Activated CD8-positive, alpha-beta memory T cell treated with anti-CD3 and anti-CD28 coated beads for 24 hours (primary cell): ENCODE results near the gene ASGR2.
"Not testable (repeated sequence)": the region's sequence is repeated elsewhere in the genome, so short reads cannot be mapped to it uniquely, and the experiment has no call there.

Source experiments
- DNase-seq: peaks from one replicate; pipeline ENCODE4 v3.0.0-alpha.2; 2020

The ASGR2 gene

DNA sequence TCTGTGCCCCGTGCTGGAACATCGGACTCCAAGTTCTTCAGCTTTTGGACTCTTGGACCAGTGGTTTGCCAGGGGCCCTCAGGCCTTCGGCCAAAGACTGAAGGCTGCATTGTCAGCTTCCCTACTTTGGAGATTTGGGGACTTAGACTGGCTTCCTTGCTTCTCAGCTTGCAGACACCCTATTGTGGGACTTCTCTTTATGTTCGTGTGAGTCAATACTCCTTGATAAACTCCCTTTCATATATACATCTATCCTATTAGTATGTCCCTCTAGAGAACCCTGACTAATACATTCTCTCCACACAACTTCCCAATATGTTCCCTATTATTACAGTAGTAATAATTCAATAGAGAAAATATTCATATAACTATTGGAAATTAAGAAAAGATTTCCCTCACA is 9.2 kb upstream of the ASGR2 start:
- no peak for DNase-seq

DNA sequence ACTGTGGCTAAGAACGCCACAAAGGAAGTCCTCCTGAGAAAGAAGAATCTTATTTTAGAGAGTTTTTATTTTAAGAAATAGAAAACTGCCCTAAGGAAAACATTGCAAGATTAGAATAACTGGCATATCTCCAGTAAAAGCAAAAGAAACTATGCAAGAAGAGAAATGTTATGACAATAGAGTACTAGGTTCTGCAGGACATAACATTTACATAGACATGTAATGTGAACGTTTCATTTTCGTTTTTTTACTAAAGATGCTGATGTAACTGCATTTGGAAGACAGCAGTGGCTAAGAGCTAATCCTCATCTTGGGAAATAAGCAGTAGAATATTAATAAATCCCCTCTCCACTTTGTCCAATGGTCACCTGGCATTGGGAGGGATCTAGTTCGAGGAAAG is 7.8 kb upstream of the ASGR2 start:
- no peak for DNase-seq

DNA sequence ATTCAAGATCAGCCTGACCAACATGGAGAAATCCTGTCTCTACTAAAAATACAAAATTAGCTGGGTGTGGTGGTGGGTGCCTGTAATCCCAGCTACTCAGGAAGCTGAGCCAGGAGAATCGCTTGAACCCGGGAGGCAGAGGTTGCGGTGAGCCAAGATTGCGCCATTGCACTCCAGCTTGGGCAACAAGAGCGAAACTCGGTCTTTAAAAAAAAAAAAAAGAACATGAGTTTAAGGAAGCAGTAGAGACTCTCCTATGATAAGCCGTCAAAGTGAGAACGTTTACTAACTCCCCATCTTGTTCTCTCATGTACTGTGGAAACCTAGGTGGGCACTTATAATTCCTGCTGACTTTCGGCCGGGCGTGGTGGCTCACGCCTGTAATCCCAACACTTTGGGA is 6.0 kb upstream of the ASGR2 start:
- DNase-seq, result not testable (repeated sequence)

DNA sequence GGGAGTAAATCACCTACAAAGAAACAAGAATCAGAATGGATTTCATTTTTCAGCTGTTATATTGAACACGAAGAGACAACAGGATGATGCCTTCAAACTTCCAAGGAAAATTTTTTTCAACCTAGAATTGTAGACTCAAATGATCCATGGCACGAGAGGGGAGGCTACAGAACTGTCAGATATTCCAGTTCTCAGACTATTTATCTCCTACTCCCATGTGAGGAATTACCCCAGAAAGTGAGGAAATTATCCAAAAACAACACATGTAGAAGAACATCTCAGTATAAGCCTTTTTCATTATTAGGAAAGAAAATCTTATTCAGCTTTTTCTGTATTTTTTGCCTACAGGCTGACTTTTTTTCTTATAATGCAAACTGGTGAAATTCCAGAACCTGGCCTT is 5.5 kb upstream of the ASGR2 start:
- no peak for DNase-seq

DNA sequence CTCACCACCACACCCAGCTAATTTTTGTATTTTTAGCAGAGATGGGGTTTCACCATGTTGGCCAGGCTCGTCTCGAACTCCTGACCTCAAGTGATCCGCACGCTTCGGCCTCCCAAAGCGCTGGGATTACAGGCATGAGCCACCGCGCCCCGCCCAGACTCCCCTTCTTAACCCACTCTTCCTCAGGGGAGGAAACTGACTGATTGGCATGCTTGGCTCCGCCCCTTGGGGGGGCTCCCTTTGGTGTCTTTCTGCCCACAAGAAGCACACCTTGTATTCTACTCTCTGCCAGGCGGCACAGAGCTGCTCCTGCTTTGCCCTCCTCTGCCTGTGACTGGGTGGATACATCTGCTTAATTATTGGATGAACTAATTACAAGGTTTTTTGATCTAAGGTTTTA is 4.7 kb upstream of the ASGR2 start:
- DNase-seq, result no peak

DNA sequence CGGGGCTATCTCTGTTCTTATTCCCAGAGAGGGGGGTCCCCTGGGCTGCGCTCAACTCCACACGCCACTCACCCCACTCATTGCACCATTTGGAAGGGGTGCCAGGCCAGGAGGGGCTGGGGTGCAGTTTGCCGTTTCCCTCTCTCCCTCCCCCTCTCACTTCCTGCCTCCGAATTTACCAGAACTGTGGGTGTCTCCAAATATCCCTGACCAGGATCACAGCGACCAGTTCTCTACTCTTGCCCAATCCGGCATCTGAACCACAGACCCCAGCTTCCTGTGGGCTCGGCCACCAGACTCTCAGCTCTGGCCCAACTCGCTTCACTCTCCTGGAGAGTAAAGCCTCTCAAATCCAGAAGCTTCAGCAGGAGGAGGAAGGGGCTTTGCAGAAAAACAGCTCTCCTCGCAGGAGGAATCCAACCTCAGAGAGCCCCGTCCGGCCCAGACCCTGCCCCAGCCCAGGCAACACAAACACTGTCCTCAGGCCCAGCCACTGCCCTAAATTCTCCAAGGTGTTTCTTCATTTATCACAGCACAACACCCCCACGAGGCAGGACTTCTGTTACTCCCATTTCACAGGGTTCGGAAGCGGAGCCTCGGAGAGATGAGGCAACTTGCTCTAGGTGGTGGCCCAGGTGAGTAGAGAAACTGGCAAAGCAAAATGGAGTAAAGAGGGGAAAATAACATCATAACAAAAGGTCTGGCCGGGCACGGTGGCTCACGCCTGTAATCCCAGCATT is 423 bp upstream of the ASGR2 start:
- DNase-seq, result no peak

DNA sequence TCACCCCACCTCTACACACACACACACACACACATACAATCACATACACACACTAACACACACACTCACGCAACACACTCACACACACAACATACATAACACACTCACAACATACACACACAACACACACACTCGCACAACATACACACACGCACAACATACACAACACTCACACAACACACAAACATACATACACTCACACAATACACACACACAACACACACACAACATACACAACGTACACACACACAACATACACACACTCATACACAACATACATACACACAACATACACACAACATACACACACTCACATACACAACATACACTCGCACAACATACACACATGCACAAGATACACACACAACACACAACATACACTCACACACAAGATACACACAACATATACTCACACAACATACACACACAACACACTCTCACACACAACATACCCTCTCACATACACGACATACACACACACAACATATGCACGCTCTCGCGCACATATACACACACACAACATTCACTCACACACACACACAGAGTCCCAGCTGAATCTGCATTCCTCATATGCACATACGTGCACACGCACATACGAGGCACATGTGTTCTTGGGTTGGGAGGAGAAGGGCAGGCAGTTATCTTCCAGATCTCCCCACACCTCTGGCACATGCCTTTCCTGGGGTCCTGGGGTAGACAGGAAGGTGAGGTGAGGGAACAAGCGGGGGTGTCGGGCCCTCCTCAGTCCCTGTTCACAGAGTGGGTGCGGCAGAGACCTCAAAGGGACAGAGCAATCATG is 1.1 kb downstream of the ASGR2 start:
- DNase-seq, result no peak

DNA sequence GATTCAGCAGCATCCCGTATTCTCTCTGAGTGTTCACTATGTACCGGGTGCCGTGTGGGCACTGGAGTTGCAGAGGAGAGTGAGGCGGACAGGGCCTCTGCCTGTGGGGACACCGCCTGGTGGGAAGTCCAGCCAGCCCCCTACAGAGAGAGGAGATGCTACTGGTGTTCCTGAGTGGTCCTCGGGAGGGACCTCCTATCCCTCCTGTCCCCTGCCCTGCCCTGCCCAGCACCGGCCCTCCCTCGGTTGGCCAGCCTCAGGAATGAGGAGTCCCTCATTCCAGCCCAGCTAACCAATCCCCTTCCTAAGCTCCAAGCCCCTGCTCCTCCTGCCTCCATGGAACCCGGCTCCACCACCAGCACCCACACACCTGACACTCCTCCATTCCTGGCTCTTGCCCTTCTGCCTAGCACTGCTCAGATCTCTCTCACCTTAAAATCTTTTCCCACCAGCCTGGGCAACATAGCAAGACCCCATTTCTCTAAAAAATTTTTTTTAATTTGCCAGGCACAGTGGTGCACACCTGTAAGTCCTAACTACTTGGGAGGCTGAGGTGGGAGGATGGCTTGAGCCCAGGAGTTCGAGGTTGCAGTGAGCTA is 2.0 kb downstream of the ASGR2 start:
- no peak for DNase-seq

DNA sequence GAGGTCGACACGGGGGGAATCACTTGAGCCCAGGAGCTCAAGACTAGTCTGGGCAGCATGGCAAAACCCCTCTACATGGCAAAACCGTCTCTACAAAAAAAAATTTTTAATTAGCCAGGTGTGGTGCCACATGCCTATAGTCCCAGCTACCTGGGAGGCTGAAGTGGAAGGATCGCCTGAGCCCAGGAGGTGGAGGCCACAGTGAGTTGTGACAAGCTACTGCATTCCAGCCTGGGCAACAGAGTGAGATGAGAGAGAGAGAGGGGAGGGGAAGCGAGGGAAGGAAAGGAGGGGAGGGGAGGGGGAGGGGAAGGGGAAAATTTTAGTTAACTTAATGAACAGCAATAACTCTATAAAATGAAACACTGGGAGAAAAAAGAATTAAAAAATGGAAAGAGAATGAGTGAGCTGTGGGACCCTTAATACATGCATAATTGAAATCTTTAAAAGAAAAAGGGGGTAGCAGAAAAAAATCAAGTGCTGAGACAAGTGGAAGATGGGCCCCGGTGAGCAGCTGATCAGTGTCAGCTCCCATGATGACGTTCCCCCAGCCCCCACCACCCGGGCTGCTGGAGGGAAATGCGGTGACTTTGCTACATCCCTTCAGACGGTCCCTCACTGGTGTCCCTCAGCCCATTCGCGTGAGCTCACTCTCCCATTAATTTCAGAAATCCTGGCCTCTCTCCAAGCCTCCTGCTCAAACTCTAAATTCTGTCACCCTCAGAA is 2.7 kb downstream of the ASGR2 start:
- DNase-seq, result no peak

DNA sequence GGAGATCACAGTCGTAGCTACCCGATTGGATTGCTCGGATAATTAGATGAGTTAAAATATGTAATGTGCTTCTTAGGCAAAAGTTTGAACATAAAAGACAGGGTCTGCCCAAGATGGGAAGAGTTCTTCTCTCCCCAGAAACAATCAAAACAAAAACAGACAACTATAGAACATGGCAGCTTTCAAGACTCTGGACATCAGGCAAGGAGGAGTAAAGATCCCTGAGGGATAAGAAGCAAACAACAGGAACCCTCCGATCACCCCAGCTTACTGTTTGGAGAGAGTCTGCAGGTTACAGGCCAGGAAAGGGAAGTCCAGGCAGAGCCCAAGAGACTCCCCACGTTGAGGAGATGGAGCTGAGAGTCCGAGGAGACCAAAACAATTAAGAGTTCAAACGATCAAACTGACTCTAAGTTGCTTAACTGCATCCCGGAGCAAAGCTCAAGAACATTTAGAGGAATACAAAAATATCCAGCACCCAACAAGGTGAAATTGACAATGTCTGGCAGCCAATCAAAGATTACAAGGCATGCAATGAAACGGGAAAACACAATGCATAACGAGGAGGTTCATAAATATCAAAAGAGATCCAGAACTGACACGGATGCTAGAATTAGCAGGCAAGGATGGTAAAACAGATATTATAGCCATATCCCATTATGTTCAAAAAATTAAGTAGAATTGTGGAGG is 3.9 kb downstream of the ASGR2 start:
- DNase-seq, result no peak

DNA sequence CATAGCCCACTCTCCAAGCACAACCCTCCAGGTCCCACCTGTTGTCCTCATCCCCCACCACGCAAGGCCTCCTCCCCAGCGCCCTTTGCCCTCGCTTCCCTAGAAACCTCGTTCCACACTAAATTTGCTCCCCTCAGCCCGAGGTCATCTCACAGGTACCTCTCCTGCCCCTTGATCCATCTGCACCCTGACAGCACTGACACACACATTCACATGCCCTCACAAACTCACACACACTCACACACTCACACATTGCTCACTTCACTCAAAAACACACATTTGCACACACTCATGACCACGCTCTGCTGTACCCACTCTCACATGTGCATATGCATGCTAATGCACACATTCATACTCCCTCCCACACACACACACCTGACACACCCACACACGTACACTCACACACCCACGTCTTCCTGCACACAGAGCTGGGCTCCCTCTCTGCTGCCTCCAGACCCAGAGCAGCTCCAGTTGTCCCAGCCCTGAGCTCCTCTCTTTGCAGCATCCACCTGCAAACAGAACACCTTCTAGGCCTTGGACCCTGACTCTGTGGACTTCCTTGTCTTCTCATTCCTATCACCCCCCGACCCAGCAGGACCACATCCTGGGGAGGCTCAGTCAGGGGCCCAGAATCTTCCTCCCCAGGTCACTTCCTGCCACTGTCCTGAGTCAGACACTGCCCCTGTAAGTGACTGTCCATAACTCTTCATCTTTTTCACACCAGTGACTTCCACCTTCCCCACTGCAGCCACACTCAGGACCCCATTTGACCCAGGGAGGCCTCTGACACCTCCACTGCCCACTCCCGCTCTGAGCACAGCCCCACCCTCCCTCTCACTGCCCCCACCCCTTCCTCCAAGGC is 4.9 kb downstream of the ASGR2 start:
- no peak for DNase-seq

DNA sequence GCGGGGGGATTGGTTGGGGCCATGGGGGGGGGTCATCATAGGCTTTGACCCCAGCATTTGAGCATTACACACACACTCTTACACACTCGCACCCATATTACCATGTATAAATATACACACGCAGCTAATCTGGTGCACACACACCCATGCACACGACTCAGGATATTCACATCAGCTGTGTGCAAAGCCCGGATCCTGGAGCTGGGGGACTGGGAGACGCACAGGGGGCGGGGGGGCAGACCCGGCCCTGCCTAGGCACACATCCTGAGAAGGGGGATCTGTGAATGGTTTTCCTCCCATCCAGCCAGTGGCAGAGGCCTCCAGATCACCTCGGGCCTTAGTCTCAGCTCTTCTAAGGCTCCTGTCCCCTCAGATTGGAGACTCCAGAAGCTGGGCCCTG is 5.6 kb downstream of the ASGR2 start:
- DNase-seq, result no peak

DNA sequence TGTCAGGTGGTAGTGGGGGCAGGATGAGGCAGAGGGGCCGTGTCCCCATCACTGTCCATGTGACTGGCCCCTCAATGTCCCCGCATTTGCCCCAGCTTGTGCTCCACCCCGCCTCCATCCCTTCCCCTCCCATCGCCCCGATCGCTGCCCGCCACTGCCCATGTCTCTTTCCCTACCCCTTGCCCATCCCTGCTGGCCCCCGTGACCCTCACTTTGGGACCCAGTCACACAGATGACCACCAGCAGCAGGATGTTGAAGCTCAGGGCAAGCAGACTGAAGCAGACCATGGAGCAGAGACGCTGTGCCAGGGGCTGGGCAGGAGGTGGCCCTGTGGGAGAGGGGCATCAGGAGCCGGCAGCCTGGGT is 6.1 kb downstream of the ASGR2 start:
- DNase-seq, result no peak

DNA sequence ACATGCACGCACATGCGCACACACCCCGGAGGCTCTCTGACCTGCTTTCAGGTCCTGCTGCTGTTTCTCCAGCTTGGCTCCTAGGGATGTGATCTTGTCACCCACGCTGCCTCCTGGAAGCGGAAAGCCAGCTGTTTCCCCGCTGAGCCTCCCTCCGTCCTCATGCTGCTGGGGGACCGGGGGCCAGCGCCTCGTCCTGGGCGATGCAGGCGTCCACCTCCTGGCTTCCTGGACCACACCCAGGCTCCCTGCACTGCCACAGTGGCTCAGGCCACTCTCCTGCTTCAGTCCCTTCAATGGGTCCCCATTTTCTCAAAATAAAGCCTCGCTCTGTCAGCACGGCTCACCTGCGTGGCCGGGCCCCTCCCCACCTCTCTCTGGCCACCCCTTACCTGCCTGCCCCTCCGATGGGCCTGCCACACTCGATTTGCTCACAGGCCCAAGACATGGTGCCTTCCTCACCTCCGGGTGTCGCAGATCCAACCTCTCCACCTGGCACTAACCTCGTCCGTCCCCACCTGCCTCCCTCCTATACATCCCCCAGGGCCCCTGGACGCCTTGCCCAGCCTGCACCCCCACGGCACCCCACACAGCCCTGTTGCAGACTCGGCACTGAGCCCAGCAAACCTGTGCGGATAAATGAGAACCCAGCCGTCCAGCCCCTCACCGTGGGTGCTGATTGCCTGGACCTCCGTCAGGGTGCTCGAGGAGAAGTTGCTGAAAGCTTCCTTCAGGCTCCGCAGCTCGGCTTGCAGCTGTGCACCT is 6.6 kb downstream of the ASGR2 start:
- DNase-seq, result no peak

DNA sequence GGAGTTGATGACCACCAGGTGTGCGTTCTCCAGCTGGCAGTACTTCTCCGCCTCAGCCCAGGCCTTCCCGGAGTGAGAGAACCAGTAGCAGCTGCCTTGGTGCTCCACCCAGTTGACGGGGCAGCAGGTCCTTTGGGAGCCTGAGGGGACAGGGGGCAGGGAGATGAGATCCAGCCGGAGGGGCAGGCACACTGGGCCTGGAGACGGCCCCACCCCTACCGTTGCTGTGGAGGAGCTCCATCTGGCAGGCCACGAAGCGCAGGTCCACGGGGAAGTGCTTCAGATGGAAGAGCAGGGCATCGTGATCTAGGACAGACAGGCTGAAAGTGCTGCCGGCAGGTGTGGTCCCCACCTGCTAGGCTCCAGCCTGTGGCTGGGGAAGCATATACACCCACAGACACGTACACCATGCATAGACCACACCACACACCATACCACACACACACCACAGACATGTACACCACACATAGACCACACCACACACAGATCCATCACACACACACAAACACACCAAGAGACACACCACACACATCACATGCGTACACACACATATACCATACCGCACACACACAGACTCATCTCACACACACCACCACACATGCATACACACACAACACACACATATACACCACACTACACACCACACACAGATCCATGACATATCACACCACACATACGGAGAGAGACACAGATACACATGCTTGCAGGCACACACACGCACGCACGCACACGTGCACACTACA is 7.4 kb downstream of the ASGR2 start:
- DNase-seq, result no peak

DNA sequence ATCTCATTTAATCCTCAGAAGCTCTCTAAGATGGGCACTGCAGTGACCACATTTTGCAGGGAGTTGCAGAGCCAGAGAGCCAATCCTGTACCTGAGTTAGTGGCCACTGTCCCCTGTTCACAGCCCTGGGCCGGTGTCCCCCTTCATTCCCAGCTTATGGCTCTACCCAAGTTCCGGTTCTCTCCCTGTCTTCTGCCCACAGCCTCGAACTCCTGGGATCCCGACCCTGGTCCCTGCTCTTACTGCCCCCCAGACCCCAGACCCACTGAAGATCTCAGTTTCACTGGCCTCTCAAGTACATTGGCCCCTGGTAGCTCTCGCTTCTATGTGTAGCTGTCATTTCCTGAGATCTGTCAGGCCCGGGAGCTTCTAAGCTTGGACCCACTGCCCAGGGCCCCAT is 12.2 kb downstream of the ASGR2 start:
- no peak for DNase-seq

DNA sequence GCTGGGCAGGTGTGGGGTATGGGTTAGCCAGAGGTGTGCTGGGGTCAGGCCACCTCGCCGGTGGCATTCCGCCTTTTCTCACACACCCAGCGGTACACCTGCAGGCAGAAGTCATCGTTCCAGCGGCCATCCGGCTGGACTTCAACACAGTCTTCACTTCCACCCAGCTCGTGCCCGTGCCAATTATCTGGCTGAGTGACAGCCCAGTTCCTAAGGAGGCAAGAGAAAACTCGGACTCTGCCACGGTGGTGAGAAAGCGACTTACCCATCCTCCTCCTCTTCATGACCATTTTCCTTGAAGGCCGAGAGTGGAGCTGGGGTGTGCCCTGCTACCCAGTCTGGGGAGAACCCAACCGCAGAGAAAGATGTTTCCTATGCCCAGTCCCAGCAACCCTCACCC is 13.1 kb downstream of the ASGR2 start:
- no peak for DNase-seq

DNA sequence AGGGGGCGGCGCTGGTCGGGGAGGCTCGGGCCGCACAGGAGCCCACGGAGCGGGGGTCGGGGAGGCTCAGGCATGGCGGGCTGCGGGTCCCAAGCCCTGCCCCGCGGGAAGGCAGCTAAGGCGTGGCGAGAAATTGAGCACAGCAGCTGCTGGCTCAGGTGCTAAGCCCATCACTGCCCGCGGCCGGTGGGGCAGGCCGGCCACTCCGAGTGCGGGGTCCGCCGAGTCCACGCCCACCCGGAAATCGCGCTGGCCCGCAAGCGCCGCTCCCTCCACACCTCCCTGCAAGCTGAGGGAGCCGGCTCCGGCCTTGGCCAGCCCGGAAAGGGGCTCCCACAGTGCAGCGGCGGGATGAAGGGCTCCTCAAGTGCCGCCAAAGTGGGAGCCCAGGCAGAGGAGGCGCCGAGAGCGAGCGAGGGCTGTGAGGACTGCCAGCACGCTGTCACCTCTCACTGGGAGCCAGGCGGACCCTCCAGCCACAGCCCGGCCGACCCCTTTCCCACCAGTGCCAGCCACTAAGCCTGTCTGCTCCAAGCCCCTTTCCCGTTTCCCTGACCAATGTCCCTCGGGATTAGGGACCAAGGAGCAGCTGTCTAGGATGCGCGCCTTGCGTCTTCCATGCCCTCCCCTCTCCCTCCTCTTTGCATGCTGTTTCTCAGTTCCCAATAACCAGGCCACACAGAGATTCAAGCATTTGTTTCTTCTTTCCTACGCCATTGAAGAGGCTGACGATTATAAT is 13.8 kb downstream of the ASGR2 start:
- DNase-seq, result not testable (repeated sequence)

DNA sequence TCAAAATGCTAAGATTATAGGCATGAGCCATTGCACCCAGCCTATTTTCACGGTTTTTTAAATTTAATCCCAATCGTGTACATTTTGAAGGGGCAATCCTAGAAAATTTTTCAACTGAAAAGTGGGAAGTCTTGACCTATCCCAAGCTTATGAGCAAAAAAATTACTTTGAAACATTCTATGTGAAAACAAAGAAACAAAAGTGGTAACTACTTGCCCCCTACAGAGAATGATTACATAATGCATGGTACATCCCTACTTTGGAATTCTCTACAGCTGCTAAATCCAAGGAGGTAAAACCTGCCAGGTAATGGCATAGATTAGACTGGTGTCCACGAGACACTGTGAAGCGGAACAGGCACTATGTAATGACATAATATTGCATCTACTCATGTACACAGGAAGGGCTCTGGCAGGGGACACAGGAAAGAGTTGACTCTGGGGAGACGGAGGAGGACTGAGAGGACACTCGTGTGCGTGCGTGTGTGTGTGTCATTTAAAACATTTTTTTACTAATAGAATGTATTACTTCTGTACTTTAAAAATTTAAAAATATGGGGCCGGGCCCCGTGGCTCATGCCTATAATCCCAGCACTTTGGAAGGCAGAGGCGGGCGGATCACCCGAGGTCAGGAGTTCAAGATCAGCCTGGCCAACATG is 15.7 kb downstream of the ASGR2 start:
- no peak for DNase-seq
